Stimulated activated CD4-positive, alpha-beta T cell treated with anti-CD3 and anti-CD28 coated beads, Interleukin-12 subunit alpha, Interleukin-12 subunit beta, amount 100 ng/mL, for 4 hours (primary cell): ENCODE measurements around the gene NPR3.

Experiments used
- DNase-seq: peaks from one replicate; pipeline ENCODE4 v3.0.0-alpha.2; 2020

Gene NPR3

DNA sequence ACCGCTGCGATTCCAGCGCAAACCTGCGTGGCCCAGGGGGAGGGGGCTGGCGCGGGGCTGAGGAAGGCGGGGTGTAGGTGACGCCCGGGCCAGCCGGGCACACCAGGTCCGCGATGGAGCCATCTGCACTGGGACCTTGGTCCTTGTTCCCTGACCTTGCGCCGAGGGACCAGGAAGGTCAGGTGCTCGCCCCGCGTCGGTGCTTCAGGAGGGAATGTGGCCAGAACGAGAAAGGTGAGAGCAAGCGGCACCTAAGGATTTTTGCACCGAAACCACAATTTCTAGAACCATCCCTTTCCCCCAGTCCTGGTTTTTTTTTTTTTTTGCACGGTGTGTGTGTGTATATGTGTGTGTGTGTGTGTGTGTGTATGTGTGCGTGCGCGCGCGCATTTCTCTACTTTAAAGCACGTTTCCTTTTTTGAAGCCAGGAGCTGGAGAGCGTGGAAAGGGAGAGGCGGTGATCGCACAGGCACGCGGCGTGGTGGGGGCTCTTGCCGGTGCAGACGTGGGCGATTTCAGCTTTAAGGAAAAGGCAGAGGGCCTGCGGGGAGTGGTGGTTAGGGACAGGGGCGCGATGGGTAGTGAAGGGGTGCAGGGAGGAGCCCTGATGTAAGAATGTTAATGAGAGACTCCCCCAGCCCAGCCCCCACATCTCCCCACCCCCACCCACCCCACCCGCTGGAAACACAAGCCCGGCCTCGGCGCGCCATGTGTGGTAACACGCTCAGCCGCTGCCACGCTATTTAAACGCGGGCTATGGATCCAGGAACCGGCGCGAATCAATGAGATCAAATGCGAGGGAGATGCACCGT is at the start of gene NPR3:
Gene NPR3 (plus strand): TSS at position 772 of the 812 bp plus-strand sequence. CDS start 456 bp downstream, outside the sequence.
- DNase-seq, result no peak

DNA sequence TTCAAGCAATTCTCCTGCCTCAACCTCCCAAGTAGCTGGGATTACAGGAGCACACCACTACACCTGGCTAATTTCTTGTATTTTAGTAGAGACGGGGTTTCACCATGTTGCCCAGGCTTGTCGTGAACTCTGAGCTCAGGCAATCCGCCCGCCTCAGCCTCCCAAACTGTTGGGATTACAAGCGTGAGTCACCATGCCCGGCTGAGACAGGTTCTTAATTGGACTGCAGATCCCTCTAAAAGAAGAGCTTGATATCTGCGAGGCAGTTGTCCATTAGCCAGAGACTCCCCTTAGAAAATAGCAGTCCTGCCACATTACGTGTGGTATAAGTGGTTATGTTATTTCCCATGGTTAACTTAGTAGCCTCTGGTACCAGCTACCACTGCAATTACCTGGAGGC is 46.6 kb upstream of the NPR3 start:
- DNase-seq, result no peak

- no peak for DNase-seq
These were observed 42.6 kb upstream of the NPR3 start for GRCh38 chr5:32668552-32668951.

GRCh38 chr5:32673272-32673671 is 37.8 kb upstream of the NPR3 start:
- DNase-seq, result no peak

- DNase-seq, result no peak
These were observed 34.1 kb upstream of the NPR3 start for GRCh38 chr5:32677023-32677422.

DNA sequence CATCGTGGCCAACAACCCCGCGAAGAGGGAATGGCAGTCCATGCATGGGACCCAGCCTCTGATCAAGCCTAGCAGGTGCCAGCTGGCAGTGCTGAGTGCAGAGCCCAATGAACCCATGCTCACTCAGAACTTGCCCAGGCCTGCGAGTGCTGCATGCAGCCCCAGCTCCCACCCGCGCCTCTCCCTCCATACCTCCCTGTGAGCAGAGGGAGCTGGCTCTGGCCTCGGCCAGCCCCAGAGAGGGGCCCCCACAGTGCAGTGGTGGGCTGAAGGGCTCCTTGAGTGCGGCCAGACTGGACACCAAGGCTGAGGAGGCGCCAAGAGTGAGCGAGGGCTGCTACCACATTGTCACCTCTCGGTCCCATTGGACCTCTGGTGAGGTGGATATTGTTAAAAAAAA is 32.6 kb upstream of the NPR3 start:
- no peak for DNase-seq

- no peak for DNase-seq
These were observed 31.9 kb upstream of the NPR3 start for GRCh38 chr5:32679218-32679617.

DNA sequence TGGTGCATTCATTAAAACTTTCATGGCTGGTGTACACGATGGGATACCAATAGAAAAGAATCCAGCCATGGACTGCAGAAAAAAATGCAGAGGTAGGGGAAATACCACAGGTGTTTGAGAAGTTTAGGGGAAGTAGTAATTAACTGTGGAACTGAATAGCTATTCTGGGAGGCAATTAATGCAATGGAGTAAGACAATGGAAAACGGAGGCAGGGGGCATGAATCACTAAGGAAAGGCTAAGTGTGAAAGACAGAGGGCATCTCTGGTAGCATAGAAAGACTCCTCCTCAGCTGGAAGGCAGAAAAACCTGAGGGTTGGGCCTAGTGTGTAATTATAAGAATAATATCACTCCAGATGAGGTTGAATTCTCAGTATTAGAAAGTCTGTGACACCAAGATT is 30.9 kb upstream of the NPR3 start:
- DNase-seq, result no peak

GRCh38 chr5:32683125-32683524 is 28.0 kb upstream of the NPR3 start:
- no peak for DNase-seq

DNA sequence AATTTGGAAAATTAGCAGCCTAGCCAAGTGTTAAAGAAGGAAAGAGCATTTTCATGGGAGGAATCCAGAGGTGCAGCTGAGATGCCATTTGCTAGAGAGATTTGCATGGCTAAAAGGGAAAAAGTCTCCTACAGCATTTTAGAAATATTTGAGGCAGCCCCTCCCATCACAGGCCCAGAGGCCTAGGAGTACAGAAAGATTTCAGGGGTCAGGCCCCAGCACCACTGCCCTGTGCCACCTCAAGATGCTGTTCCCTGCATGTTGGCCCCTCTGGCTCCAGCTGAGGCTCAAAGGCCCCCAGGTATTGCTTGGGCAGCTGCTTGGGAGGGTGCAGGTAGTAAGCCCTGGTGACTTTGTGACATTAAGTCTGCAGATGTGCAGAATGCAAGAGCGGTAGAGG is 26.9 kb upstream of the NPR3 start:
- DNase-seq, result no peak

DNA sequence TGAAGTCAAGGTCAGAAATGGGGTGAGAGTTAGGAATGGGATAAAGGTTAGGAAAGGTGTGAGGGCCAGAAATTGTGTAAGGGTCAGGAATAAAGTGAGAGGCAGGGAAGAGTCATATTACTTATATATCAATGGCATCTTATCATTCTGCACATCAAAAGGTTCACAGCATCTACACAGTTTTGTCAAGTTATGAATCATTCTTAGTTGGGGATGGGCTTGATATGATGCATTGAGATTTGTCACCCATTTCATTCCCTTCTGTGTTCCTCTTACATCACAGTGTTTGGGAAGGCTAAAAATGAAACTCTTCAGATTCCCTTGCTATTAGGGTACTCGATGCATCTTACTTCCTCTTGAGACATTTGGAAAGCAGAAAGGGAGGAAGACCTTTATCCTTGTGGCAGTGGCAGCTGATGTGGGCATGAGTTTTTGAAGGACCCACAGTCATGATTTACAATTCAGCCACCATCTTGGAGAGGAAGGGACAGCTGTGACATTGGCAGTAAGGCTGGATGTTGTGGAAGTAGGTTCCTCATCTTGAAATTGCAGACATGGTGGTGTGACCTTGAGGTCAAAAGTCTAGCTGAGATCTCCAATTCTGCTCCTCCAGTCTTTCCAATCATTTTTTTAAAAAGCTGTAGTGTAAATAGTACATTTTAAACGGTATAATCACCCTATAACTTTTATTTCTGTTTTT is 24.2 kb upstream of the NPR3 start:
- DNase-seq, result no peak

DNA sequence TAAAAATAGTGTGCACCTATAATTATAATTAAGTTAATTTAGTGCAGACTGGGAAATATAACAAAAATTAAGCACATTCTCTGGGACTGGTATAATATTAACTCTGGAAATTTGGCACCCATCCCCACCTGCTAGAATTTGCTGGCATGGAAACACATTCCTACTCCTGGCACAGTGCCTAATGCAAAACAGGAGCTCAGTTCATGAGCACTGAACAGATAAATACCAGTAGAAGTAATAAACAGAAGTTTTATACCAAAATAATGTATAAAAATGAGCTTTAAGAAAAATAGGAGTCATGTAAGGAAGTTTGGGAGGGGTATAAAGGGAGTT is 23.7 kb upstream of the NPR3 start:
- DNase-seq, result no peak

- no peak for DNase-seq
These were observed 21.0 kb upstream of the NPR3 start for GRCh38 chr5:32690153-32690552.

DNA sequence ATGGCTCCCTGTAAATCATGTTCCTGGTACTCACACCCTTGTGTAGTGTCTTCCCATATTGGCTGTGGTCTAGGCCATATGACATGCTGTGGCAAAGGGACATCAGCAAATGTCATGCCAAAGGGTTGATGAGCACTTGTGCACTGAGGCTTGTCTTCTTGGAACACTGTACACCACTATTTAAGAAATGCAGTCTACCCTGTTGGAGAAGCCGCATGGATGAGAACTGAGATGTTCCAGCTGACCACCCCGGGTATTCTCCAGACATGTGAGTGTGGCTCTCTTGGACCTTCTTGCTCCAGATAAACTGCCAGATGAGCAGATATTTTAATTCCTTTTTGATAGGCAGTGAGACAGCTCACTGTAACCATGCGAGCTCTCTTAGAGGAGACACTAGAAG is 20.5 kb upstream of the NPR3 start:
- DNase-seq, result no peak

DNA sequence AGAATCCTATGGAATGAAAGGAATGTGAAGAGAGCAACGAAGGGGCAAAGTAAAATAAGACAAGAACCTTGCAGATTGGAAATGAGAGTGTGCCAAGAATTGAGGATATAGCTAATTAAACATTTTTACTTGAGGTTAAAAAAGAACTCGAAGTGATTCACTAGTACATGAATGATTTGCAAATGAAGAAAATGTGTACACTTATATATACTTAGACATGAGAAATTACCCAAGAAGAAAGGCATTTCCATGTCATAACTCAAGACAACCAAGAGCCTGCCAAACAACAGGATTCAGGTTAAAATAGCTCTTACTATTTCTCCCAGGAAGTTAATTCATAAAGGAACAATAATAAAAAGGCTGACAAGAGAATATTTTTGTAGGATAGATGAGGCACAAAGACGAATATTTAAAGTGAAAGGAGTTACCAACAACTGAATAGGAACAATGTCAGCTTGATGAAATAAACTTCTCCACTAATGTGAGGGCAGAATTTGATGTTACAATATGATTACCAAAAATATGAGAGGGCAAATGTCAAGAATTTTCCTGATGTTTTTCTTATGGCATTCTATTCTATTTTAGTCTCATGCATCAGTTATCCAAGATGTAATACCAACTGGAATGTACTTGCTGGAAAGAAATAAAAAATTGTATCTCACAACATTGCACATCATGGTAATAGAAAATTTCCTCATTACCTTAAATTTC is 18.9 kb upstream of the NPR3 start:
- DNase-seq, result no peak

DNA sequence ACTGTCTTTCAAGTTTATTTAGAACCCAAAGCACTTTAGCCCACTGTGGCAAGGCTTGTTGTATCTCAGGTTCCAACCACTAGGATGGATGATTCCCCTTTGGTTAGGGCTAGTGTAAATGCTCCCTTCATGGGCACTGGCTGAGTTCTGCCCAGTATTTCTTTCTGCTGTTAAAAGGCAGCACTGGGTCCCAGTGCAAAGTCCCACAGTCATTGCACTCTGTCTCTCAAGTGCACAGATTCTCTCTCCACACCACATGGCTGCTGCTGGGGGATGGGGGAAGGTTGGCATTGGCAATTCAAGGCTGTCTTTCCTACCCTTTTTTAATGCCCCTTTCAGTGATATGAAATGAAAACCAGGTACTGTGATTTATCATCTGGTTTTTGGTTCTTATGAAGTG is 7.2 kb upstream of the NPR3 start:
- no peak for DNase-seq

DNA sequence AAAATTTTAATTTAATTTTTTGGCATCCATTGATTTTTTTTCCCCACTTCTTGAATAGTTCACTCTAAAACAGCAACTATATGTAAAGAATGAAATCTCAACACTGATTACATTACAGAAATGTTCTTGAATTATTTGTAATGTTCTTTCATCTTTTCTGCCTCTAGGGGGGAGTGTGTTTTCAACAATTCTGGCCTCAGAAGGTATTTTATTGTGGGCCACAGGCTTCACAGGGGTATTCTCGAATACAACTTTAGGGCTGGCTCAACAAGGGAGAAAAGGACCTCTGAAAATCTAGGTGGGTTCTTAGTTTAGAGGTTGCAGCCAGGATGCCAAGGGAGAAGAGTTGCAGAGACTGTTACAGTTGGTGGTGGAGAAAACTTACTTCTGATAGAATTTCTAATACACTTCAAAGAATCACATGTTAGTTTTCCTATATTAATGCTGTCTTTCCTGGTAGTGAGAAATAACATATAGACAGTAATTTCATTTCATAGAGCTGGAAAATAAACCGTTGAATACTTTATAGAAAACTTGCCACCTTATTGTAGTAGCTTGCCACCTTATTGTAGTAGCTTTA is 3.6 kb upstream of the NPR3 start:
- DNase-seq, result no peak

GRCh38 chr5:32708949-32709348 is 2.2 kb upstream of the NPR3 start:
- no peak for DNase-seq

DNA sequence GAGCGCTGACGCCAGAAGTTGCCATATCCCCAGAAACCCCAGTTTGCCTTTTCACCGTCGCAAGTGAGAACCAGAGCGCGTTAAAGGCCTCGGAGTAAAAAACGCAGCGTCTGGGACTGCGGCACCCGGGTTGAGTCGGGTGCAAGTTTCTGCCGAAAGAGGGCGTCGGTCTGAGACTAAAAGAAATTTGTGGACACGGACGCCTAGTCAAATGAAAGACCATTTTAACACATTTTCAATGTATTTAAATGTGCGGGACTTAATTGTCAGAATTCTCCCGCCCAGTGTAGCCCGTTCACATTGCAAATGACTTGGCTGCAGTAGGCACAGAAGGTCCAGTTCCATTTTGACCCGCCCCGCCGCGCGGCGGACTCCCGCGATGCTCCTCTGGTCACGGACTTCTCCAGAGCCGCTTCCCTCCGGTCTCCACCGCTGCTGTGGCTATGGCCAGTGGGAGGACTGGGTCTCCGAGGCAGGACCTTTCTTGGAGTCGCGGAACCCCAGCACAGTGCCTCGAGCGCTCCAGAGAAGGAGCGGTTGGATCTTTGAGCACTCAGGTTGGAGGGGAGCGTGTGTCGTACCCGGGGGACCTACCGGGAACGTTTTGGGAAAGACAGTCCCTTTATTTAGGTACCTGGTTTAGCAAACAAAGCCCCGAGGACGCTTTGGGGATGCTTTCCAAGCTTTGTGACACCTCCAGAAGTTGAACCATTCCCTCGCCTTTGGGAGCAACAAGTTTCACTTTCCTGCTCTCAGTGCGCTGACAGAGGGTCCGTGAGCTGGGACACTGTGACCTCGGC is 1.2 kb upstream of the NPR3 start:
- peak; percentile 31 for DNase-seq

DNA sequence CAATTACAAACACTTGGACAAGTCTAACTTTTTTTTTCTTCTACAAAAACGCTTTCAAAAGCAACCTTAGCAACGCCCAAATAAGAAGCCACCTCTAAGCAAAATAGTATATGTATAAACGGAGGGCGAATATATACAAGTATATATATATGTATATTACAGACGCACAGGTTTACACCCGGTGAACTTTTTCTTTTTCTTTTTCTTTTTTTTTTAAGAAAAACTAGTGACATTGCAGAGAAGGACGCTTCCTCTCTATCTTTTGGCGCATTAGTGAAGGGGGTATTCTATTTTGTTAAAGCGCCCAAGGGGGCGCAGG is 200 bp downstream of the NPR3 start:
- no peak for DNase-seq

DNA sequence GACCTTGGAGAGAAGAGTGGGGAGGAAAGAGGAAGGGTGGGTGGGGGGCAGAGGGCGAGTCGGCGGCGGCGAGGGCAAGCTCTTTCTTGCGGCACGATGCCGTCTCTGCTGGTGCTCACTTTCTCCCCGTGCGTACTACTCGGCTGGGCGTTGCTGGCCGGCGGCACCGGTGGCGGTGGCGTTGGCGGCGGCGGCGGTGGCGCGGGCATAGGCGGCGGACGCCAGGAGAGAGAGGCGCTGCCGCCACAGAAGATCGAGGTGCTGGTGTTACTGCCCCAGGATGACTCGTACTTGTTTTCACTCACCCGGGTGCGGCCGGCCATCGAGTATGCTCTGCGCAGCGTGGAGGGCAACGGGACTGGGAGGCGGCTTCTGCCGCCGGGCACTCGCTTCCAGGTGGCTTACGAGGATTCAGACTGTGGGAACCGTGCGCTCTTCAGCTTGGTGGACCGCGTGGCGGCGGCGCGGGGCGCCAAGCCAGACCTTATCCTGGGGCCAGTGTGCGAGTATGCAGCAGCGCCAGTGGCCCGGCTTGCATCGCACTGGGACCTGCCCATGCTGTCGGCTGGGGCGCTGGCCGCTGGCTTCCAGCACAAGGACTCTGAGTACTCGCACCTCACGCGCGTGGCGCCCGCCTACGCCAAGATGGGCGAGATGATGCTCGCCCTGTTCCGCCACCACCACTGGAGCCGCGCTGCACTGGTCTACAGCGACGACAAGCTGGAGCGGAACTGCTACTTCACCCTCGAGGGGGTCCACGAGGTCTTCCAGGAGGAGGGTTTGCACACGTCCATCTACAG is 760 bp downstream of the NPR3 start:
- no peak for DNase-seq
